WTC11 (cell line): Measurements from ENCODE around the gene CDH16. TPM values are rescaled to one million over a fixed set of nuclear protein-coding genes. Genes with fewer than 3 reads are reported as not detected.
"Not testable (repeated sequence)": the region's sequence is repeated elsewhere in the genome, so short reads cannot be mapped to it uniquely, and the experiment has no call there.

ENCODE experiments used
- ATAC-seq: fragments of 200-7000 bp; cut with Tn5 transposase; 2 replicates; pipeline ENCODE4 v1.10.0; 2021; ENCODE audit warnings: mild to moderate bottlenecking, moderate library complexity
- CTCF ChIA-PET: fragments of 300-600 bp; sonication (Branson Sonifier 250); formaldehyde crosslinking; loops from one replicate; lab custom pipeline; 2021; ENCODE audit warnings: antibody characterized with exemption; lab: Charles Lee
- POLR2A ChIA-PET: fragments of 350-600 bp; sonication (Branson Sonifier 250); formaldehyde crosslinking; loops from one replicate; lab custom pipeline; 2021; ENCODE audit warnings: antibody characterized with exemption; lab: Charles Lee
- DNase-seq: peaks from one replicate; pipeline ENCODE4 v3.0.0; 2021; ENCODE audit warnings: low spot score
- H3K27ac Mint-ChIP-seq: 2 replicates; pipeline ENCODE4 v1.8.0; 2021; ENCODE audit warnings: mixed read lengths
- H3K27me3 Mint-ChIP-seq: 2 replicates; pipeline ENCODE4 v1.8.0; 2021; ENCODE audit warnings: low read depth, mild to moderate bottlenecking, moderate library complexity, mixed read lengths
- H3K36me3 Mint-ChIP-seq: 2 replicates; pipeline ENCODE4 v1.8.0; 2021; ENCODE audit warnings: mixed read lengths
- H3K4me1 Mint-ChIP-seq: 2 replicates; pipeline ENCODE4 v1.8.0; 2022; ENCODE audit warnings: mixed read lengths
- H3K4me3 Mint-ChIP-seq: 2 replicates; pipeline ENCODE4 v1.8.0; 2021; ENCODE audit warnings: mild to moderate bottlenecking, moderate library complexity, mixed read lengths
- H3K9me3 Mint-ChIP-seq: 2 replicates; pipeline ENCODE4 v1.8.0; 2021; ENCODE audit warnings: mixed read lengths
- HMGA2 ChIP-seq: fragments of 250-450 bp; sonication (Bioruptor Pico); IDR thresholded peaks from 2 replicates; pipeline ENCODE4 v1.4.0; 2021; ENCODE audit warnings: mild to moderate bottlenecking, moderate library complexity
- JAZF1 ChIP-seq: fragments of 250-450 bp; sonication (Bioruptor Pico); IDR thresholded peaks from 2 replicates; pipeline ENCODE4 v1.9.0; 2021; ENCODE audit warnings: moderate library complexity, mild to moderate bottlenecking, inconsistent platforms
- MYBL2 ChIP-seq: sonication (generic); formaldehyde crosslinking; IDR thresholded peaks from 2 replicates; pipeline ENCODE4 v1.8.1; 2023; ENCODE audit warnings: mild to moderate bottlenecking, moderate library complexity, missing genetic modification reagents
- NR3C1 ChIP-seq: sonication (generic); formaldehyde crosslinking; conservative IDR thresholded peaks from 2 replicates; pipeline ENCODE4 v1.8.1; 2023; ENCODE audit warnings: low read depth, mild to moderate bottlenecking, missing genetic modification reagents
- TEAD1 ChIP-seq: sonication (generic); formaldehyde crosslinking; IDR thresholded peaks from 2 replicates; pipeline ENCODE4 v1.8.0; 2022; ENCODE audit warnings: mild to moderate bottlenecking, missing genetic modification reagents
- ZBTB21 ChIP-seq: sonication (generic); formaldehyde crosslinking; IDR thresholded peaks from 2 replicates; pipeline ENCODE4 v1.8.1; 2023; ENCODE audit warnings: mild to moderate bottlenecking, missing genetic modification reagents, borderline replicate concordance
- ZNF138 ChIP-seq: sonication (generic); formaldehyde crosslinking; conservative IDR thresholded peaks from 2 replicates; pipeline ENCODE4 v1.8.1; 2022; ENCODE audit warnings: mild to moderate bottlenecking, moderate library complexity, missing genetic modification reagents
- ZNF317 ChIP-seq: sonication (generic); formaldehyde crosslinking; IDR thresholded peaks from 2 replicates; pipeline ENCODE4 v1.8.1; 2023; ENCODE audit warnings: low read depth, mild to moderate bottlenecking, moderate library complexity, missing genetic modification reagents, borderline replicate concordance
- ZNF396 ChIP-seq: fragments of 250-450 bp; sonication (Bioruptor Pico); IDR thresholded peaks from 2 replicates; pipeline ENCODE4 v1.8.0; 2021; ENCODE audit warnings: mild to moderate bottlenecking, moderate library complexity, borderline replicate concordance
- ZNF671 ChIP-seq: fragments of 250-450 bp; sonication (Bioruptor Pico); IDR thresholded peaks from 2 replicates; pipeline ENCODE4 v1.8.0; 2021; ENCODE audit warnings: mild to moderate bottlenecking
- total RNA-seq: library from RNA; stranded (reverse); gene quantifications from 3 replicates; pipeline ENCODE4 v1.2.3, GENCODE V29; 2021
- TF ChIP-seq, protein P1 (sequence below): fragments of 250-450 bp; sonication (Bioruptor Pico); IDR thresholded peaks from 2 replicates; pipeline ENCODE4 v1.8.0; 2021; ENCODE audit warnings: mild to moderate bottlenecking
- TF ChIP-seq, protein P2 (sequence below): sonication (generic); formaldehyde crosslinking; IDR thresholded peaks from 2 replicates; pipeline ENCODE4 v1.8.1; 2022; ENCODE audit warnings: mild to moderate bottlenecking, missing genetic modification reagents, moderate library complexity, borderline replicate concordance
- TF ChIP-seq, protein P3 (sequence below): sonication (generic); formaldehyde crosslinking; IDR thresholded peaks from 2 replicates; pipeline ENCODE4 v1.8.1; 2022; ENCODE audit warnings: low read depth, mild to moderate bottlenecking, moderate library complexity, missing genetic modification reagents, borderline replicate concordance
- TF ChIP-seq, protein P4 (sequence below): sonication (generic); formaldehyde crosslinking; IDR thresholded peaks from 2 replicates; pipeline ENCODE4 v1.8.0; 2022; ENCODE audit warnings: mild to moderate bottlenecking, missing genetic modification reagents
- TF ChIP-seq, protein P5 (sequence below): fragments of 250-450 bp; sonication (Bioruptor Pico); IDR thresholded peaks from 2 replicates; pipeline ENCODE4 v1.9.0; 2021; ENCODE audit warnings: mild to moderate bottlenecking, borderline replicate concordance
- TF ChIP-seq, protein P6 (sequence below): fragments of 250-450 bp; sonication (Bioruptor Pico); IDR thresholded peaks from 2 replicates; pipeline ENCODE4 v1.9.0; 2021; ENCODE audit warnings: moderate library complexity, mild to moderate bottlenecking, inconsistent platforms, borderline replicate concordance

Gene CDH16
- total RNA-seq, 1 experiment from 2014 or later = not detected

DNA sequence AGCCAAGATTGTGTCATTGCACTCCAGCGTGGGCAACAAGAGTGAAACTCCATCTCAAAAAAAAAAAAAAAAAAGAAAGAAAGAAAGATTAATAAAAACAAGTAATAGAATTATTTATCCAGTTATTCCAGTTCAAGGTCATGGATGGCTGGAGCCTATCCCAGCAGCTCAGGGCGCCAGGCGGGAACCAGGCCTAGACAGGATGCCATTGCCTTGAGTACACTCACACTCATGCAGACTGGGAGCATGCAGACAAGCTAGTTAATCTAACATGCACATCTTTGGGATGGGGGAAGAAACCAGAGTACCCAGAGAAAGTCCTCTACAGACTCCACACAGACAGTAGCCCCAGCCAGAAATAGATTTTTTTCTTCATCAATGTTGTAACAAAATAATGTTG is 20.5 kb downstream of the CDH16 start (continued):
- no peak for TF ChIP-seq NR3C1 (CRISPR knock-in tag)
- no peak for TF ChIP-seq HMGA2 (CRISPR knock-in tag)
- TF ChIP-seq, protein P1, sequence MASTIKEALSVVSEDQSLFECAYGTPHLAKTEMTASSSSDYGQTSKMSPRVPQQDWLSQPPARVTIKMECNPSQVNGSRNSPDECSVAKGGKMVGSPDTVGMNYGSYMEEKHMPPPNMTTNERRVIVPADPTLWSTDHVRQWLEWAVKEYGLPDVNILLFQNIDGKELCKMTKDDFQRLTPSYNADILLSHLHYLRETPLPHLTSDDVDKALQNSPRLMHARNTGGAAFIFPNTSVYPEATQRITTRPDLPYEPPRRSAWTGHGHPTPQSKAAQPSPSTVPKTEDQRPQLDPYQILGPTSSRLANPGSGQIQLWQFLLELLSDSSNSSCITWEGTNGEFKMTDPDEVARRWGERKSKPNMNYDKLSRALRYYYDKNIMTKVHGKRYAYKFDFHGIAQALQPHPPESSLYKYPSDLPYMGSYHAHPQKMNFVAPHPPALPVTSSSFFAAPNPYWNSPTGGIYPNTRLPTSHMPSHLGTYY (CRISPR knock-in tag) = no peak
- no peak for TF ChIP-seq ZNF396 (CRISPR knock-in tag)
- TF ChIP-seq, protein P2, sequence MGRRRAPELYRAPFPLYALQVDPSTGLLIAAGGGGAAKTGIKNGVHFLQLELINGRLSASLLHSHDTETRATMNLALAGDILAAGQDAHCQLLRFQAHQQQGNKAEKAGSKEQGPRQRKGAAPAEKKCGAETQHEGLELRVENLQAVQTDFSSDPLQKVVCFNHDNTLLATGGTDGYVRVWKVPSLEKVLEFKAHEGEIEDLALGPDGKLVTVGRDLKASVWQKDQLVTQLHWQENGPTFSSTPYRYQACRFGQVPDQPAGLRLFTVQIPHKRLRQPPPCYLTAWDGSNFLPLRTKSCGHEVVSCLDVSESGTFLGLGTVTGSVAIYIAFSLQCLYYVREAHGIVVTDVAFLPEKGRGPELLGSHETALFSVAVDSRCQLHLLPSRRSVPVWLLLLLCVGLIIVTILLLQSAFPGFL (CRISPR knock-in tag) = no peak

DNA sequence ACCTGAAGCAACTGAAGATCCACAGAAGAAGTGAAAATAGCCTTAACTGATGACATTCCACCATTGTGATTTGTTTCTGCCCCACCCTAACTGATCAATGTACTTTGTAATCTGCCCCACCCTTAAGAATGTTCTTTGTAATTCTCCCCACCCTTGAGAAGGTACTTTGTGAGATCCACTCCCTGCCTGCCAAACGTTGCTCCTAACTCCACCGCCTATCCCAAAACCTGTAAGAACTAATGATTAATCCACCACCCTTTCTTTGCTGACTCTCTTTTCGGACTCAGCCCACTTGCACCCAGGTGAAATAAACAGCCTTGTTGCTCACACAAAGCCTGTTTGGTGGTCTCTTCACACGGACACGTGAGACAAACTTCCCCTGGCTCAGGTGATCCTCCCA is 22.0 kb downstream of the CDH16 start:
- H3K36me3 Mint-ChIP-seq, POLR2A ChIA-PET, H3K4me1 Mint-ChIP-seq, H3K9me3 Mint-ChIP-seq, H3K27me3 Mint-ChIP-seq, H3K27ac Mint-ChIP-seq, H3K4me3 Mint-ChIP-seq, DNase-seq, ATAC-seq: not testable (repeated sequence)
- CTCF ChIA-PET = interaction anchor here (1.9 to 11.5 kb wide), 4 partner anchors 14 to 55 kb away, joined by 13 to 175 read pairs (median 22); partner anchors contain the start of genes PDP2 and RRAD

DNA sequence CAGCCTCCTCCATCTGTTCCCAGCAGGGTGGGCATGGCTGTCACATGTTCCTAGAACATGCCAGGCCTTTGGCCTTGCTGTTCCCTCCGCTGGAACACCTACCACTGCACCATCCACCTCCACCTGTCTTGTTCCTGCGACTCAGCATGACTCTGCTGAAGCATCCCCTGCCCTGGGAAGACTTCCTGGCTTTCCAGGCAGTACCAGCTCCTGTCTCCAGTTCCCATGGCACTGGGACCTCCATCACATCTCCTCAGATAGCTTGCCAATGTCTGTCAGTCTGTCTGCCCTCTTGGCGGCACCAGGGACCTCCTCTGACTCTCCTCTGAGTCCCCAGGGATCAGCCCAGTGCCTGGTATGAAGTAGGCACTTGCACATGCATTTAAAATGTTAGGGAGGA is 22.7 kb downstream of the CDH16 start:
- no peaks in the 10 kb centered on the region for H3K9me3 Mint-ChIP-seq
- no peak for TF ChIP-seq ZNF317
- no peak for TF ChIP-seq MYBL2
- TF ChIP-seq, protein P2 (CRISPR knock-in tag) = no peak
- no peak for TF ChIP-seq ZNF671 (CRISPR knock-in tag)
- TF ChIP-seq TEAD1 = no peak
- TF ChIP-seq, protein P3, sequence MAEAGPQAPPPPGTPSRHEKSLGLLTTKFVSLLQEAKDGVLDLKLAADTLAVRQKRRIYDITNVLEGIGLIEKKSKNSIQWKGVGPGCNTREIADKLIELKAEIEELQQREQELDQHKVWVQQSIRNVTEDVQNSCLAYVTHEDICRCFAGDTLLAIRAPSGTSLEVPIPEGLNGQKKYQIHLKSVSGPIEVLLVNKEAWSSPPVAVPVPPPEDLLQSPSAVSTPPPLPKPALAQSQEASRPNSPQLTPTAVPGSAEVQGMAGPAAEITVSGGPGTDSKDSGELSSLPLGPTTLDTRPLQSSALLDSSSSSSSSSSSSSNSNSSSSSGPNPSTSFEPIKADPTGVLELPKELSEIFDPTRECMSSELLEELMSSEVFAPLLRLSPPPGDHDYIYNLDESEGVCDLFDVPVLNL (CRISPR knock-in tag) = no peak
- TF ChIP-seq, protein P4, sequence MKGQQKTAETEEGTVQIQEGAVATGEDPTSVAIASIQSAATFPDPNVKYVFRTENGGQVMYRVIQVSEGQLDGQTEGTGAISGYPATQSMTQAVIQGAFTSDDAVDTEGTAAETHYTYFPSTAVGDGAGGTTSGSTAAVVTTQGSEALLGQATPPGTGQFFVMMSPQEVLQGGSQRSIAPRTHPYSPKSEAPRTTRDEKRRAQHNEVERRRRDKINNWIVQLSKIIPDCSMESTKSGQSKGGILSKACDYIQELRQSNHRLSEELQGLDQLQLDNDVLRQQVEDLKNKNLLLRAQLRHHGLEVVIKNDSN (CRISPR knock-in tag) = no peak
- TF ChIP-seq ZNF138 (CRISPR knock-in tag) = no peak
- no peak for TF ChIP-seq ZBTB21 (CRISPR knock-in tag)
- TF ChIP-seq, protein P5, sequence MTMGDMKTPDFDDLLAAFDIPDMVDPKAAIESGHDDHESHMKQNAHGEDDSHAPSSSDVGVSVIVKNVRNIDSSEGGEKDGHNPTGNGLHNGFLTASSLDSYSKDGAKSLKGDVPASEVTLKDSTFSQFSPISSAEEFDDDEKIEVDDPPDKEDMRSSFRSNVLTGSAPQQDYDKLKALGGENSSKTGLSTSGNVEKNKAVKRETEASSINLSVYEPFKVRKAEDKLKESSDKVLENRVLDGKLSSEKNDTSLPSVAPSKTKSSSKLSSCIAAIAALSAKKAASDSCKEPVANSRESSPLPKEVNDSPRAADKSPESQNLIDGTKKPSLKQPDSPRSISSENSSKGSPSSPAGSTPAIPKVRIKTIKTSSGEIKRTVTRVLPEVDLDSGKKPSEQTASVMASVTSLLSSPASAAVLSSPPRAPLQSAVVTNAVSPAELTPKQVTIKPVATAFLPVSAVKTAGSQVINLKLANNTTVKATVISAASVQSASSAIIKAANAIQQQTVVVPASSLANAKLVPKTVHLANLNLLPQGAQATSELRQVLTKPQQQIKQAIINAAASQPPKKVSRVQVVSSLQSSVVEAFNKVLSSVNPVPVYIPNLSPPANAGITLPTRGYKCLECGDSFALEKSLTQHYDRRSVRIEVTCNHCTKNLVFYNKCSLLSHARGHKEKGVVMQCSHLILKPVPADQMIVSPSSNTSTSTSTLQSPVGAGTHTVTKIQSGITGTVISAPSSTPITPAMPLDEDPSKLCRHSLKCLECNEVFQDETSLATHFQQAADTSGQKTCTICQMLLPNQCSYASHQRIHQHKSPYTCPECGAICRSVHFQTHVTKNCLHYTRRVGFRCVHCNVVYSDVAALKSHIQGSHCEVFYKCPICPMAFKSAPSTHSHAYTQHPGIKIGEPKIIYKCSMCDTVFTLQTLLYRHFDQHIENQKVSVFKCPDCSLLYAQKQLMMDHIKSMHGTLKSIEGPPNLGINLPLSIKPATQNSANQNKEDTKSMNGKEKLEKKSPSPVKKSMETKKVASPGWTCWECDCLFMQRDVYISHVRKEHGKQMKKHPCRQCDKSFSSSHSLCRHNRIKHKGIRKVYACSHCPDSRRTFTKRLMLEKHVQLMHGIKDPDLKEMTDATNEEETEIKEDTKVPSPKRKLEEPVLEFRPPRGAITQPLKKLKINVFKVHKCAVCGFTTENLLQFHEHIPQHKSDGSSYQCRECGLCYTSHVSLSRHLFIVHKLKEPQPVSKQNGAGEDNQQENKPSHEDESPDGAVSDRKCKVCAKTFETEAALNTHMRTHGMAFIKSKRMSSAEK = no peak
- TF ChIP-seq, protein P6, sequence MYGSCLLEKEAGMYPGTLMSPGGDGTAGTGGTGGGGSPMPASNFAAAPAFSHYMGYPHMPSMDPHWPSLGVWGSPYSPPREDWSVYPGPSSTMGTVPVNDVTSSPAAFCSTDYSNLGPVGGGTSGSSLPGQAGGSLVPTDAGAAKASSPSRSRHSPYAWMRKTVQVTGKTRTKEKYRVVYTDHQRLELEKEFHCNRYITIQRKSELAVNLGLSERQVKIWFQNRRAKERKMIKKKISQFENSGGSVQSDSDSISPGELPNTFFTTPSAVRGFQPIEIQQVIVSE (CRISPR knock-in tag) = no peak
- no peak for TF ChIP-seq JAZF1
- no peak overlapping the region for H3K27ac Mint-ChIP-seq
- H3K36me3 Mint-ChIP-seq = no peaks in the 10 kb centered on the region
- DNase-seq (no peak), ATAC-seq (no peak)
- no peaks in the 10 kb centered on the region; the same call in 1 of the 2 replicates for H3K27me3 Mint-ChIP-seq
- CTCF ChIA-PET = interaction anchor here (0.6 to 11.5 kb wide), 18 partner anchors 8 to 799 kb away, joined by 3 to 175 read pairs (median 8); partner anchors contain the start of genes CDH16, CIAO2B, NAE1 and PDP2
- POLR2A ChIA-PET = no interaction called here
- peaks cover 8% of the 10 kb centered on the region for H3K4me1 Mint-ChIP-seq
- no peak overlapping the region for H3K4me3 Mint-ChIP-seq
